Fibroblast of gingiva (primary cell): ENCODE results near the gene SND1.

Experiments used
- DNase-seq: peaks from one replicate; pipeline ENCODE4 v3.0.0-alpha.2; 2011; ENCODE audit warnings: low read depth

The SND1 gene

DNA sequence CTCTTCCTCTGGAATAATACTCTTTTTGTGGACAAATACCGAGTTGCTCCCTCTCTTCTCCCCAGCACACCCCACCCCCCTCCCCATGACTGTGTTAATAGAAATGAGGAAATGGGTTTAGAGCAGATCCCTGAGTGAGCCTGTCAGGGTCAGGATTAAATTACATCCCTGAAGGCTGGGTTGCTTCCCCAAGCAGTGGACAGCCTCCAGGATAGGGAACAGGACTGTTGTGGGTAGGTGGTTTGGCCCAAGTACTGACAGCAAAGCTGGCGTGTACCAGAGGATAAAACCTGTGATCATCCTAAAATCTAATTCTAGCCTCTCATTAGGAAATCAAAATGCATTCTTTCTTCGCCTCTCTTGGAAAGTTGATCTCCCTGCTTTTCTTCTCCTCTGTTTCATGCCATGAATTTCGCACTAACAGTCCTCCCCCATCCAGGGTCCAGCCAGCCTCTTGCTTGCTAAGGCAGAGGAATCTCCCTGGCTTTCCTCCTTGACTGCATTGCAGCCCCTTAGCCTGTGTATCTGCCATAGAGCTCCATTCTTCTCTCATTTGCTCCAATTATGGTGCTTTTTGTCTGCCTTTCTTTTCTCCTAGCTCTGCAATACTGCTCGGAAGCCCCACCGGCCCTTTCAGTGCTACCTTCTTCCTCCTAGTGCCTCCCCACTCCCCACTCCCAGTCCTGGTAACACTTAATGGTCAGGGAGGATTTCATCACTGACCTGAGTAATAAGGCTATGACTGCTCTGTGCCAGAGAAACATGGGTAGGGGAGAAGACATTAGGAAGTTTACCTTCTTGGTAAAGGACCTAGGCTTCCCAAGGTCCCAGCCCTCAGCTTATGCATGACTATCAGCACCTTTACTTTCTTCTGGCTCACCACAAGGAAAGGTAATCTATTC, 370.9 kb downstream of the SND1 start:
- DNase-seq = peak; percentile 94

DNA sequence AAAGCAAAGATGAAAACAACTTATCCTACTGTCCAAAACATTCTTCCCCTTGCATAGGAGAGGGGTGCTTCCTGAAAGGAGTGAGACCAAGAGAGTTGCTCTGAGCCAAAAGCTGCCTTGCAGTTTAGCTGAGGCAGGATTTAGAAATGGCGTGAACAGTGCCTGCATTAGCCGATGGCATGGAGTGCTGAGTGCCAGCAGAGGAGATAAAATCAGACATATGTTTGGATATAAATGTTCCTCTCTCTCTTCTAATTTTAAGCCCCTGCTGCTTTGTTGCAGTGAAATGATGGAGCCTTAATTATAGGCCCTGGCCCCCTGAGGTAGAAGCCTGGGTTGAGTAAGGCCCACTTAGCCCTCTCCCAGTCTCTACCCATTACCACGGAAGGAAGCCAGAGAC, 372.2 kb downstream of the SND1 start:
- no peak for DNase-seq

DNA sequence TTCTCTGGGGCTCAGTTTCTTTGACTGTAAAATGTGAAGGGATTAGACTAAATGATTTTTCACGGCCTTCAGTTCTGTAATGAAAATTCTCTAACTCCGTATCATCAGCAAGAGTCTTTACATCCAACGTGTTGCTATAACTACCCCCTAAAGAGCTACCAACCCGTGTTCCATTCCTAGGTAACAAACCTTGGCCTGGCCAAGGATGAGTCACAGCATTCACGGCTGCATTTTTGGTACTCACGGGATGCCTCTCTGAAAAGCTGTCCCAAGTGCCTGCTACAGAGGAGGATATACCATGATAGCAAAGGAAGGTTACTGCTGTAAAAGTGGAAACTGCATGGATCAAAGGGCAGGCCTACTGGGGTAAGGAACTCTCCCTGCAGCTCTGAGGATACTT, 373.4 kb downstream of the SND1 start:
- DNase-seq = no peak

DNA sequence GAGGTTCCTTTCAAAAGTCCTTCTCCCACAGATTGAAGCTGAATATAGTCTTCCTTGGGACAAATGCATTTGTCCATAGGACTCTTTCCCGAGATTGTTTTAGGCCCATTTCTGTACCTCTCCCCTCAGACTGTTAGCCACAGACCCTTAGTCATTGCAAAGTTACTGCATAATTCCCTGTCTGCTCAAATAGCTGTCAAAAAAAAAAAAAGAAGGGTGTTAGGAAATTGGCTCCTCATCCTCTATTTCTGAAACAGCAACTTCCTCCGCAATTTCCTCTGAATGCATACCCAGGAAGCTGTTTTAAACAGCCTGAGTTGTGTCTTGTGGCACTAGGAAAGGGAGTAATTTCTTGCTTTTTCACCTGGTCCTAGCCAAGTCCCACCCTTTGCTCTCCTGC, 373.8 kb downstream of the SND1 start:
- DNase-seq = no peak

DNA sequence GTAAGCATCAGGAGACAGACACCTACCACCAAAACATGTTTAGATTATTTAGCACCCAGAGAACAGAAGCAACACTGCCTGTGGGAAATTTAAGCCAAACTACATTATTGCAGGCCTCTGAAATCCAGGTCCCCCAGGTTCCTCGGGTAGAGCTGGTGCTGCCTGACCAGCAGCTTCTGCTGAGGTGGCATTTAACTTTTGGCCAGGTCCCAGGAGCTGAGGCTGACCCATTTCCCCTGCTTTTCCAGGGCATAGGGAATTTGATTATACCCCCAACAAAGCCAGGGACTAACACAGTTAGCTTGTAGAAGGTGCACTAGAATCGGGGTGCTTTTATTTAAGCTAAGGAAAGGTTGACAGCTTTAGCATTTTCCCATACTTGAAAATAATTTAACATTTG, 374.6 kb downstream of the SND1 start:
- no peak for DNase-seq

DNA sequence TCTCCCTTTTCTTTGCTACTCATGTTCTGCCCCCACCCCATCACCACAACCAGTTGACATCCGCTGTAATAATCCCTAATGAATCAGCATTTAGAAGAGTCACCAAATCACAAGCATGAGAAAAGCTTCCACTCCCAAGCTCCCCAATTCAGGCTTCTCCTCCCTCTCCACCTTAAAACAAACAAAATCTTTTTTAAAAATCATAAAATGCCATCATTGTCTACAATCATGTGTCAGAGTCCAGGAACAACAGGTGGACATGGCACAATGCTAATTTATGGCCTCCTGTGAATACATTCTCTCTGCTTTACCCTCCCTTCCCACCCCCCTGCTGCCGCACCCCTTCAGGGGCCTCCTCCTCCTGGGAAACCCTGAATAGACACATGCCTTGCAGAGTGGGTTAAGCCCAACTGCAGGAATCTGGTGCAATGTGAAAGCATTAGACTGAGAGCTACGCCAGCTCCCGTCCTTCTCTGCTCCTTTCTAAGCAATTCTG, 375.5 kb downstream of the SND1 start:
- no peak for DNase-seq

DNA sequence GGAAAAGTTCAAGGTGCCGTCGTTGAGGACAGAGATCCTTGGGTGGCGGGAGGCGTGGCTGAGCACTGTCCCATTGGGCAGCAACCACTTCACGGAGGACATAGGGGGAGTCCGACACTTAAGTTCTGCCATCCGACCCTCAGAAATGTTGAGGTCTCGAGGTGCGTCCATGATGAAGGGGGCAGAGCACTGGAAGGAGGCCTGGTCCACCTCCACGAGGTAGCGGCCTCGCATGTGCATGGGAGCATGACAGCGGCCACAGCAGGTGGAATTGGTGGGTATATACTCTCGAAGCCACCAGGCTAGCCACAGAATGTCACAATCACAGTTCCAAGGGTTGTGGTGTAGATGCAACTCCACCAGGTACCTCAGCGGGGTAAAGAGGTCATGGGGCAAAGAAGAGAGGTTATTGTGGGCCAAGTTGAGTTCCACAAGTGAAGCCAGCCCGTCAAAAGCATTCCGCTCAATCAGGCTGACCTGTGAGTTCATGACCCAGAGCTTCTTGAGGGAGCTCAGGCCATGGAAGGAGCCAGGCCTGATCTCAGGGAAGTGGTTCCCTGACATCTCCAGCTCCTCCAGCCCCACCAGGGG, 377.5 kb downstream of the SND1 start:
- no peak for DNase-seq

DNA sequence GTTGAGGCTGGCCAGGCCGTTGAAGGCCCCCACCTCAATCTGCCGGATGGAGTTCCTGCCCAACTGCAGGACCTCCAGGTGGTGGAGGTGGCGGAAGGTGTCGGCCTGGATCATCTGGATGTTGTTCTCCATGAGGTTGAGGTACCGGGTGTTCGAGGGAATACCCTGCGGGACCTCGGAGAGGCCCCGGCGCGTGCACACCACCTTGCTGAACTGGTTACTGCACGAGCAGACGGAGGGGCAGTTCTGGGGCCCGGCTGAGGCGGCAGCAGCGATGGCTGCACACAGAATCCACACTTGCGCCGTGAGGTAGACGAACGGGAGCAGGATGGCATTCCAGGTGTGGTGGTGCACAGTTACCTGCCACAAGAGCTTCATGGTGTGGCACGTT, 378.3 kb downstream of the SND1 start:
- DNase-seq = no peak

DNA sequence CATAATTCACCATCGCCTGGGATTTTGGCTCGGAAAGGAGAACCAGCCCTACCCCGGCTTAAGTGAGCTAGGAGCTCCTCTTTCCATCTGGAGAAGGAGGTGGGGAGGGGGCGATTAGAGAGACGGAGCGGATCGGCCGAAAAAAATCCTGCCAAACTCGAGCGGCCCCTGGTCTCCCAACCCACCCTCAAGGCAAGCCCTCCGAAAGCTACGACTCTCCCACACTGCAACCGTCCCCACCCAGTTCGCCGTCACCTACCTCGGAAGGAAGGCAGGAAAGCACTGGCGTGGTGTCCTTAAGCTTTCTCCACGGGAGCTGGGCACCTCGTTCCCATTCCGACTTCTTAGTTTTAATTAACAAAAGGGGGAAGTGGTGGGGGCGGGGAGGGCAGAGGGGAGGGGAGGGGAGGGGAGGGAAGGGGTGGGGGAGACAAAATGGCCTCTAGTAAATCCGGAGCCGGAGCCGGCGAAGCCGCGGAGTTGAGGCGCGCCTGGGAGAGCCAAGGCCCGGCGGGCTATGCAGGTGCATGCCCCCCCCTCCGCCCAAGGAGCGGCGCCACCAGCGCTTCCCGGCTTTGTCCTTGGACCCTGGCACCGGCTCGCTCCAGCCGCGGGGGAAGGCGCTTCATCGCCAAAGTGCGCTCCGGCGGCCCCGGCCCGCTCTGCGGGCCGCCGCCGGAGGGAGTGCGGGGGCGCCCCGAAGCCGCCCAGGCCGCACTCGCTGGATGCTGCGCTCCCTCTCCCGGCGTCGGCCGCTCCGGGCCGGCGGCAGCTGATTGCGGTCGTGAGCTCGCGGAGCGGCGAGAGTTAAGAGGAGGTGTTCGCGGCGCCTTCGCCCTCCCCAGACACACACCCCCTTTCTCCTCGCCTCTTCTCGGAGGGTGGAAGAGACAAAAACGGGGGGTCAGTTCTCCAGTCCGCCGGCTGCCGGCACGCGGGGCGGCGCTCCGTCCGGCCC, 378.9 kb downstream of the SND1 start, which contains the start of gene LRRC4:
LRRC4 (minus strand) TSS at position 784 of the 958 bp plus-strand sequence. CDS start 797 bp downstream, outside the sequence.
- peak; percentile 28 for DNase-seq

DNA sequence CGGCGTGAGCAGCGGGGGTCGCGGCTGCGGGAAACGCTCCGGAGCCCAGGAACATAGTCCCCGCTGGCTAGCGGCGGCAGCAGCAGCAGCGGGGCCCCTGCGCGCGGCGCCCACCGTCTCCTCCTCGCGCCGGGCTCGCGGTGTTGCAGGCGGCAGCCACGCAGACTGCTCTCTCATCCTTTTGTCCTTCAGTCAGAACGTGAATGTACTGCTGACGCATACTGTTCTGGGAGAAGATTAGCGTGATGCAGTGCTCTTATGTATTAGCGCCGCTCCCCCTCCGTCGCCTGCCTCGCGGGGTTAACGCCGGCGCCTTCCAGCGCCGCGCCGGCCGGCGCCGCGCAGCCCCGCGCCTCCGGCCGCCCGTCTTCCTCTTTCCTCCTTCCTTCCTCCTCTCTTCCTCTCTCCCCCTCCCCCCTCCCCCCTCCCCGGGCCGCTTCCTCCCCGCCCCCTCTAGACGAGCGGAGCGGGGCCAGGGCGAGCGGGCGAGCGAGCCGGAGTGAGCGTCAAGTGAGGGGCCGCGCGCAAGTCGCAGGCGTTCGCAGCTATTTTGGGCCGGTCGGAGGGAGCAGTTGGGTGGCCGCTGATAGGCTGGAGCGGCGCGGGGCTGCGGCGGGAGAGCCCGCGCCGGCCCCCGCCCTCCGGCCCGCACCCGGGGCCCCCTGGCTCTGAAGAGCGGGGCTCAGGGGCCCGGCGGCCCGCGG, 380.1 kb downstream of the SND1 start:
- DNase-seq = peak; percentile 80

DNA sequence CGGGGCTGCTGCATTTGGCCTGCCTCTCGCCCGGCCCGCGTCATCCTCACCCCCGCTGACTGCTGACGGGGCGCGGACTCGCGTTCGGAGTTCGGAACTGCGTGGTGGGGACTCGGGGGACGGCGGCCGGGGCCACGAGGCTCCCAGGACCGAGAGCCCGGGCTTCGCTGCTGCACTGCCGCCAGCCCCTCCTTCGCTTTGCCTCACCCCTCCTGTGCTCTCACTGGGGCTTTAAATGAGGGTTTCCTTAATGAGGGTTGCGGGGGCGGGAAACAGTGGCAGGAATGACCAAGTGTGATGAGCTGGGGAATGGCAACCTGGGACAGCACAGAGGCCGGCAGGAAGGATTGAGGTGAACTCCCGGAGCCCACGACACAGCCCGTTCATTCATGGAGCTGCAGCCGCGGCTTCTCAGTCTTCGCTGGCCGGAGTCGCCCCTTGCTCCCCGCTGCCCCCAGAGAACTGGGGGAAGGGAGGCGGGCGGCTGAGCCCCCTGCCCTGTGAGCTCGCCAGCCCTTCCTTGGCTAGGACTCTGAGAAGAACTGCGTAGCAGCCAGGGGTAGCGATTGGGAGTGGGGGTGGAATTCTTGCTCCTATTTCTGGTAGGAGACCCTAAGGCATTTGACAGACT, 380.7 kb downstream of the SND1 start:
- DNase-seq = no peak

DNA sequence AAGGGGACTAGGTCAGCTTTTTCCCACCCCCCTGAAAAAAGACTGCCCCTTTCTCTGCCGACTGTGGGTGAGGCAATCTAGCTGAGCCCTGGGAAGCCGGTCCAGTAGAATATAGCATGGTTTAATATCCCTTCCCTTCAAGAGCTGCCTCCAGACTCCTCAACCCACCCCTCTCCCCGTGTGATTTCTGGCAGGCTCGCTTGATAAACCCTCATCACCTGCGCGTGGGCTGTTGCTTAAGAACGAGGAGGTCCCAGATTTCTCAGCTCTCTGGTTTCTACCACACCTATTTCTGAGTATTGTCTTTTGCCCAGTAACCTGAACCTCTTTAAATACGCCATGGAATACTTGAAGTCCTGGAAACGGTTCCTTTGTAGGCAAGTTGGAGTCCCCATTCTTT, 381.3 kb downstream of the SND1 start:
- DNase-seq = no peak

DNA sequence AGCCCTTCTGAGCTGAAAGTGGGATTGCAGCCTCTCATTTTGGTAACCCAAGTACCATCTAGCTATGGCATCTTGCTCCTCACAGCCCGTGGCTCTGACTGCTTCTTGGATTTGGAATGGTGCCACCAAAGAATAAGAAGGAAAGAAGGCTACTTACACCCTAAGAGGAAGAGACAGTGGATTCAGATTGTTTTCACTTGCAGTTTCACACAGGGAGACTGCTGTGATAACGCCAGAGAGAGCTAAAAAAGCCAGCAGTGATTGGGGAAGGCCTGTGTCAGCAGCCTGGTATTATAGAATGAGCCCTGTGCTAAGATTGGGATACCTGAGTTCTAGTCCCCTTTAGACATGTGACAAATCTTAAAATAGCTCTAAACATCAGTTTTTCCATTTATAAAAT, 382.8 kb downstream of the SND1 start:
- DNase-seq = no peak

DNA sequence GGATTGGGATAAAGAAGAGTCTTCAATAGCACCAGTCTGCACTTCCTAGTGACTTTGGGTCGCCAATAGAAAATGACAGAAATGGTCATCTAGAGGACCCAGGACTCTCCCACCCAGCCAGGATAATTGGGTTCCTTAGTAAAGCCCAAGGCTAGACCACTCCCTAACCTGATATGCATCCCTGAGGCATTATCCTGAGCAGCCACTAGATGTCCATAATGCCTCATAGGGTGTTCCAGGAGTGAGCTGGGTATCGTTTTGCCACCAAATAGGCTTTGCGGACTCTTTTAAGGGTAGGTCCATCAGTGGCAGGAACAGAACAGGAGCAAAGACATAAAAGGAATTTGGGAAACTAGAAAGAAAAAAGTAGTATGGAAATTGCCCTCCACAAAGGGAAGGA, 383.7 kb downstream of the SND1 start:
- DNase-seq = no peak

DNA sequence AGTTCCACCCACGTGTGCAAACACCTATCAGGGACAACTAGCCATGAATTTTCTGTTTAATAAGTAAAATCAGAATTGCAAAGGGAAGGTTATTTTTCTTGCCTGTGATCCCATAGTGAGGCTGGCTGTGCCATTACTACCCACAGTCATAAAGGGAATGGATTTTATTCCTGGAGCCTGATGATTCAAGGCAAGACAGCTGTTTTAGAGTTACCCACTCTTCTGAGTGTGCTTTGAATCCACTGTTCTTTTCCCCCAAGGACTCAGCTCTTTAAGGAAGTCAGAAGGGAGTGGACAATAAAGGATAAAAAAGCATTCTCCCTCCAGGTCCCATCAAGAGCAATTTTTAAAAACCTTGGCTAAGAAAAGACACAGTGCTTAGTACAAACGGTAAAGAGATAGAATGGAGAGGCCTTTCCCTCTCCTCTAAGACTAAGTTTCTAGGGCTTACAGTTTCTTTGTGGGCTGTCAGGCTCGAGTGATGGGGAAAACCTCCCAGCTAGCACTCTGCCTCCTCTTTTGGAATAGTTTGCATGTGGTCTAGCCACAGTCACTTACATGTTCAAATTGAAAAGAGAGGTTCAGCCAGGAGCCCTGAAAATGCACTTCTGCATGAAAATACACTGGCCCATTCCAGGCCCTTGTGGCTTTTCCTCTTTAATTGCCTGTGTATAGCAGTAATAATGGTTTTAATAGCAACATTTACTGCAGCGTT, 384.4 kb downstream of the SND1 start:
- no peak for DNase-seq

DNA sequence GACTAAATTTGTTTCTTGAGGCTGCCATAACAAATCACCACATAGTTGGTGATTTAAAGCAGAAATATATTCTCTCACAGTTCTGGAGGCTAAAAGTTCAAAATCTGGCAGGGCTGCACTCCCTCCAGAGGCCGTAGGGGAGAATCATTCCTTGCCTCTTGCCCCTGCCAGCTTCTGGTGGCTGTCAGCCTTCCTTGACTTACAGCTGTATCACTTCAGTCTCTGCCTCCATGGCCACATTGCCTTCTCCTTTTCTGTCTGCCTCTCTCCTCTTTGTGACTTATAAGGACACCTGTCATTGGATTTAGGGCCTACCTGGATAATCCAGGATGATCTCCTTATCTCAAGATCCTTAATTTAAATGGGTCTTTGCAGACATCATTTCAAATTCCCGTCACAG, 385.1 kb downstream of the SND1 start:
- DNase-seq = no peak

DNA sequence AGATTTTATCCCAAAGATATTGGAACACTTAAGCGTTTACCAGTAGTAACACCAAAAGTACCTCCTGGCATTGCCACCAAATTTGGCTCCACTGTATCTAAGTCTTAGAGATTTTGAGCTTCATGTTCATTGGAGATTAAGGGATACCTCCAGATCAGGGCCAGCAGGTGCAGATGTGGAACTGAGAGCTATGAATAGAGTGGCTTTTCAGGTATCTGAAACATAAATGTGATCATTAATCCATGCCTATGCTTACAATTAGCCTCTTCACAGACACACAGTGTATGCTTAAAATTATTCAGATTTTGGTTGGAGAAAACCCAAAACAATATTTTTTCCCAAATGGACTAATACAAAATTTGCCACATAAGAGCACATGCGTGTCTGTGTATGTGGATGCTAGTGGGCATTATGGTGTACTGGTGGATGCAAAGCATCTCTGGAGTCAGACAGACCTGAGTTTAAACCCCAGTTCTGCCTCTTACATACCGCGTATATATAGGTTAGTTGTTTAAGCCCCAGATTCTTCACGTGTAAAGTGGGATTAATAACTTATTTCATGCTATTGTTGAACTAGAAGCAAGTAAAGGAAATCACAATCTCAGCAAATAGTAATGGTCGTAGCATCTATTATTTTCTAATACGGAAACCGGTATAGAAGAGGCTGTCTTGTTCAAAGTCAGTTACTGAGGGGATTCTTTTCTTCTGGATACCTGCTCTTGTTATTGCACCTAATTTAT, 386.1 kb downstream of the SND1 start:
- no peak for DNase-seq

DNA sequence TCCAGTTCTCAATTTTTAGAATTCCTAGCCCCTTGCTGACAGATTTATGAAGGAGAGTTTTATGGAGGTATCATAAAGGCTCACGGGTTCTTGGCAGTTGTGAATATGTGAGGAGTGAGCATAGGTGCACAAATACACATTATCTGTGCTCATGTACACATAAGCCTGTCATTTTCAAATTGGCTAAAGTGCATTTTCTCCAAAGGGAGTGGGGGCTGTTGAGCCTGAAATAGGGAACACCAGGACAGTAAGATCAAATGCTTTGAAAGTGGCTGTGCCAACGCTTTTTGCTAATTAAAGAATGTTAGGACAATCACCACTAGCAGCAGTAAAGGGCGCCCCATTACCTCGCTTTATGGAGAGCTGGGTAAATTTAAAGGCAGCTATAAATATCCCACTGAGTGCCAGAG, 387.6 kb downstream of the SND1 start:
- DNase-seq = no peak

DNA sequence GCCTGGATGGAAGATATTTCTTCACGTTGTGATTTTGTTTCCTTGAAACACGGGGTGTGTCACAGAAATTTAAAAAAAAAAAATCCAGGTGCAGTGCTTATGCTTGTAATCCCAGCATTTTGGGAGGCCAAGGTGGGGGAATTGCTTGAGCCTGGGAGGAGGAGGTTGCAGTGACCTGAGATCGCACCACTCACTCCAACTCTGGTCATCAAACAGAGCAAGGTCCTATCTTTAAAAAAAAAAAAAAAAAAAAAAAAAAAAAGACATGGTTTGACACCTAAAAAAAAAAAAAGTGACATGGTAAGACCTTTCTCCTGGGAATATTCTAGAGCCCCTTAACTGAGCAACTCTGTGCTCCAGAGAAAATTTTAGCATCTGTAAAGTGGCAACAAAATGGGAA, 388.2 kb downstream of the SND1 start:
- no peak for DNase-seq

DNA sequence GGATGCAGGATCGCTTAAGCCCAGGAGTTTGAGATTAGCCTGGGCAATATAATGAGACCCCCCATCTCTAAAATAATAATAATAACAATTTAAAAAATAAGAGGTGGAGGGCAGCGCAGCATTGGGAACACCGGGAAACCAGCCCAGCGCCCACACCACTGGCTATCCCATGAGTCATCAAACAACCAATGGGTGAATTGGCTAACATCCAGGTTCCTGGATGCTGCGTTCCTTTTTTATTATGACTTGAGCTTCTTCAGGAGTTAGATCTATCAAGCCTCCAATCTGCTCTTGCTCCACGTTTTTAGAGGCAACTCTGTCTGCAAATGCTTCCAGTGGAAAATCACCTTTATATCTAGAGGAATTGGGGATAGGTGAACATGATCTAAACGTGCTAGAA, 389.2 kb downstream of the SND1 start:
- DNase-seq = peak; percentile 43
